HEK293 (cell line): ENCODE results near the gene GDF7.

Experiments
- CTCF ChIA-PET: fragments of 350-600 bp; formaldehyde crosslinking; extraction: SDS; loops from one replicate; lab custom pipeline; 2021; ENCODE audit warnings: antibody characterized with exemption; lab: Yijun Ruan, JAX
- POLR2A ChIA-PET: fragments of 300-600 bp; formaldehyde crosslinking; extraction: SDS; loops from one replicate; lab custom pipeline; 2020; ENCODE audit warnings: antibody characterized with exemption, inconsistent platforms; lab: Yijun Ruan, JAX
- H3K27ac ChIP-seq: fragments of 200-500 bp; sonication (Bioruptor generic); 2 replicates; pipeline ENCODE4 v1.5.1; 2014; ENCODE audit warnings: low read depth, low read length, control low read depth, inconsistent platforms; ENCODE audit errors: extremely low read depth
- H3K36me3 ChIP-seq, 2 experiments: fragments of 200-500 bp in 1 of 2; sonication (Bioruptor generic) in 1 of 2; 1 replicate in 1 of 2; 2 replicates in 1 of 2; pipeline ENCODE4 v1.5.1; 2014 to 2017; ENCODE audit warnings: inconsistent platforms in 2 of 2, low read length in 2 of 2; ENCODE audit not compliant: control insufficient read depth in 2 of 2, insufficient read depth in 1 of 2
- H3K4me1 ChIP-seq: fragments of 200-500 bp; sonication (Bioruptor generic); 2 replicates; pipeline ENCODE4 v1.5.1; 2014; ENCODE audit warnings: mild to moderate bottlenecking, low read length, inconsistent platforms; ENCODE audit not compliant: control insufficient read depth, insufficient read depth
- H3K4me3 ChIP-seq: 2 replicates; pipeline ENCODE4 v1.5.1; 2011; ENCODE audit warnings: low read depth, mild to moderate bottlenecking, control low read depth, low read length, moderate library complexity
- H3K9me3 ChIP-seq: fragments of 200-500 bp; sonication (Bioruptor generic); 2 replicates; pipeline ENCODE4 v1.5.1; 2014; ENCODE audit warnings: low read depth, low read length, inconsistent platforms; ENCODE audit not compliant: control insufficient read depth, insufficient read depth
- GLIS2 ChIP-seq: fragments of 450-650 bp; formaldehyde crosslinking; IDR thresholded peaks from 2 replicates; pipeline ENCODE4 v1.5.1; 2016; ENCODE audit warnings: missing biosample characterization, missing genetic modification characterization
- WT1 ChIP-seq: fragments of 450-650 bp; formaldehyde crosslinking; IDR thresholded peaks from 2 replicates; pipeline ENCODE4 v1.5.1; 2016; ENCODE audit warnings: missing biosample characterization, missing genetic modification characterization
- ZBTB17 ChIP-seq: fragments of 450-650 bp; formaldehyde crosslinking; IDR thresholded peaks from 2 replicates; pipeline ENCODE4 v1.5.1; 2016; ENCODE audit warnings: missing biosample characterization, missing genetic modification characterization
- ZBTB8A ChIP-seq: fragments of 450-650 bp; formaldehyde crosslinking; IDR thresholded peaks from 2 replicates; pipeline ENCODE4 v1.5.1; 2016; ENCODE audit warnings: missing biosample characterization, missing genetic modification characterization
- ZEB2 ChIP-seq: fragments of 450-650 bp; formaldehyde crosslinking; IDR thresholded peaks from 2 replicates; pipeline ENCODE4 v1.5.1; 2016; ENCODE audit warnings: missing biosample characterization, missing genetic modification characterization
- ZNF621 ChIP-seq: fragments of 450-650 bp; formaldehyde crosslinking; IDR thresholded peaks from 2 replicates; pipeline ENCODE4 v1.5.1; 2017; ENCODE audit warnings: missing biosample characterization, missing genetic modification characterization
- ZNF664 ChIP-seq: fragments of 450-650 bp; formaldehyde crosslinking; IDR thresholded peaks from 2 replicates; pipeline ENCODE4 v1.5.1; 2016; ENCODE audit warnings: missing biosample characterization, missing genetic modification characterization
- ZSCAN30 ChIP-seq: fragments of 450-650 bp; IDR thresholded peaks from 2 replicates; pipeline ENCODE4 v1.5.1; 2018; ENCODE audit warnings: missing biosample characterization, mild to moderate bottlenecking, missing genetic modification characterization, moderate library complexity
- ZSCAN5A ChIP-seq: fragments of 450-650 bp; formaldehyde crosslinking; IDR thresholded peaks from 2 replicates; pipeline ENCODE4 v1.5.1; 2016; ENCODE audit warnings: missing biosample characterization, missing genetic modification characterization
- TF ChIP-seq, protein P1 (sequence below): fragments of 450-650 bp; formaldehyde crosslinking; IDR thresholded peaks from 2 replicates; pipeline ENCODE4; 2016; ENCODE audit warnings: missing biosample characterization, missing genetic modification characterization
- TF ChIP-seq, protein P2 (sequence below): fragments of 450-650 bp; formaldehyde crosslinking; IDR thresholded peaks from 2 replicates; pipeline ENCODE4 v1.5.1; 2016; ENCODE audit warnings: missing biosample characterization, missing genetic modification characterization
- TF ChIP-seq, protein P3 (sequence below): fragments of 450-650 bp; formaldehyde crosslinking; IDR thresholded peaks from 2 replicates; pipeline ENCODE4 v1.5.1; 2016; ENCODE audit warnings: missing biosample characterization, missing genetic modification characterization
- TF ChIP-seq, protein P4 (sequence below): fragments of 450-650 bp; formaldehyde crosslinking; IDR thresholded peaks from 2 replicates; pipeline ENCODE4 v1.5.1; 2016; ENCODE audit warnings: missing biosample characterization, missing genetic modification characterization, borderline replicate concordance

The GDF7 gene

DNA sequence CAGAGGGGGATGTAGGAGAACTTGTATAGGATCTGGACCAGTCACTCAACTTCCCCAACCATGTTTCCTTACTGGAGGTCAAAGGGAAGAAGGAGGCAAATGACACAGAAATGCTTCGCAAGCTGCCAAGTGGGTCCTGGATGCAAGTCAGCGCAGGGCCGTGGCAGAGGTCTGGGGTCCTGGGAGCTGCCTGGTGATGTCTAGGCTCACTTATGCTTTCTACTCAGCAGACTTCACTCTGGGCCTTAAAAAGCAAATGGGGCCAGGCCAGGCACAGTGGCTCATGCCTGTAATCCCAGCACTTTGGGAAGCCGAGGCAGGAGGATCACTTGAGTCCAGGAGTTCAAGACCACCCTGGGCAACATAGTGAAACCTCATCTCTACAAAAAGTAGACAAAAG lies 36.0 kb upstream of the GDF7 start (continued):
- no peak for TF ChIP-seq ZSCAN5A (tag by site-specific recombination)
- TF ChIP-seq, protein P1, sequence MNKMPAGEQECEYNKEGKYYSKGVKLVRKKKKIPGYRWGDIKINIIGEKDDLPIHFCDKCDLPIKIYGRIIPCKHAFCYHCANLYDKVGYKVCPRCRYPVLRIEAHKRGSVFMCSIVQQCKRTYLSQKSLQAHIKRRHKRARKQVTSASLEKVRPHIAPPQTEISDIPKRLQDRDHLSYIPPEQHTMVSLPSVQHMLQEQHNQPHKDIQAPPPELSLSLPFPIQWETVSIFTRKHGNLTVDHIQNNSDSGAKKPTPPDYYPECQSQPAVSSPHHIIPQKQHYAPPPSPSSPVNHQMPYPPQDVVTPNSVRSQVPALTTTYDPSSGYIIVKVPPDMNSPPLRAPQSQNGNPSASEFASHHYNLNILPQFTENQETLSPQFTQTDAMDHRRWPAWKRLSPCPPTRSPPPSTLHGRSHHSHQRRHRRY (tag by site-specific recombination), result no peak

DNA sequence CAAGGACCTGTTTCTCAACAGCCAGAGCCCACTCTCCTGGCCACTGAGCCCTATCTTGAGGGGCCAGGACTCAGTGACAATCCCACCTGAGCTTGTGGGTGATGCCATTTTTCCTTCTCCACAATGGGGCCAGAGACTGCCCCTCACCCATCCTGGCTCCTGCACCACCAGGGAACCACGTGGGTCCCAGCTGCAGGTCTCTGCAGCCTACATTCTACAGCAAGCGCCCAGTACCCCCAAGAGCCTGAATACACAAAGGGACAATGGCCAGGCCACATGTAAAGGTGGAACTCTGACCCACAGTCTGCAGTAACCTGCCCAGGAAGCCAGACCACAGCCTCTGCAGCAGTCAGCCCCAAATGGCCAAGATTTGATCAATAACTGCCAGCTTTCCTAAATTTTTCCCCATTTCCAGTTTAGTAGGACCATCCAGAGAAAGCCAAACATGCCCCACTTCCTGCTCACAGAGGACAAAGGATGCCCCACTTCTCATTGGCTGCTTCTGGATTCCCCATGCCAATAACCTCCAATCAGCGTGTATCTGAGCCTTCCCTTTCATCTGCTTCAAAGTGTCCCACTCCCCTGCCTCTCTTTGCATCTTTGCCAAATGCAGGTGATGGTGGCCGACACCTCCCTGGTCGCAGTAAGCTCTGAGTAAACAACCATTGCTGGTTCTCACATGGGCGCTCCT lies 35.2 kb upstream of the GDF7 start:
- Histone ChIP-seq H3K36me3 (peaks cover 0 to 32% of the 10 kb centered on the region in 2 experiments; a peak in 1 of 3 replicates), H3K4me1 (0 out of 2 replicates have a peak, but pooled peaks cover 5% of the 10 kb centered on the region), H3K4me3 (no peak overlapping the region), H3K27ac (no peak overlapping the region), H3K9me3 (no peaks in the 10 kb centered on the region)
- CTCF ChIA-PET, result interaction anchor here (0.8 to 5.4 kb wide), 6 partner anchors 10 to 191 kb away, joined by 3 to 85 read pairs (median 6); partner anchors contain the start of gene RHOB
- no peak for TF ChIP-seq ZSCAN30
- TF ChIP-seq WT1 (tag by site-specific recombination), result no peak
- TF ChIP-seq GLIS2, result no peak
- TF ChIP-seq, protein P2, sequence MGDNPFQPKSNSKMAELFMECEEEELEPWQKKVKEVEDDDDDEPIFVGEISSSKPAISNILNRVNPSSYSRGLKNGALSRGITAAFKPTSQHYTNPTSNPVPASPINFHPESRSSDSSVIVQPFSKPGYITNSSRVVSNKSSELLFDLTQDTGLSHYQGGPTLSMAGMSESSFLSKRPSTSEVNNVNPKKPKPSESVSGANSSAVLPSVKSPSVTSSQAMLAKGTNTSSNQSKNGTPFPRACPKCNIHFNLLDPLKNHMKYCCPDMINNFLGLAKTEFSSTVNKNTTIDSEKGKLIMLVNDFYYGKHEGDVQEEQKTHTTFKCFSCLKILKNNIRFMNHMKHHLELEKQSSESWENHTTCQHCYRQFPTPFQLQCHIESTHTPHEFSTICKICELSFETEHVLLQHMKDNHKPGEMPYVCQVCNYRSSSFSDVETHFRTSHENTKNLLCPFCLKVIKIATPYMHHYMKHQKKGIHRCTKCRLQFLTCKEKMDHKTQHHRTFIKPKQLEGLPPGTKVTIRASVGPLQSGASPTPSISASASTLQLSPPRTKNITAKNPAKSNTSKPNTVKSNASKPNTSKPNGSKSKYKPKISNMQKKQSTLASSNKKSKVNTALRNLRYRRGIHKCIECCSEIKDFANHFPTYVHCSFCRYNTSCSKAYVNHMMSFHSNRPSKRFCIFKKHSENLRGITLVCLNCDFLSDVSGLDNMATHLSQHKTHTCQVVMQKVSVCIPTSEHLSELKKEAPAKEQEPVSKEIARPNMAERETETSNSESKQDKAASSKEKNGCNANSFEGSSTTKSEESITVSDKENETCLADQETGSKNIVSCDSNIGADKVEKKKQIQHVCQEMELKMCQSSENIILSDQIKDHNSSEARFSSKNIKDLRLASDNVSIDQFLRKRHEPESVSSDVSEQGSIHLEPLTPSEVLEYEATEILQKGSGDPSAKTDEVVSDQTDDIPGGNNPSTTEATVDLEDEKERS, result no peak
- TF ChIP-seq, protein P3, sequence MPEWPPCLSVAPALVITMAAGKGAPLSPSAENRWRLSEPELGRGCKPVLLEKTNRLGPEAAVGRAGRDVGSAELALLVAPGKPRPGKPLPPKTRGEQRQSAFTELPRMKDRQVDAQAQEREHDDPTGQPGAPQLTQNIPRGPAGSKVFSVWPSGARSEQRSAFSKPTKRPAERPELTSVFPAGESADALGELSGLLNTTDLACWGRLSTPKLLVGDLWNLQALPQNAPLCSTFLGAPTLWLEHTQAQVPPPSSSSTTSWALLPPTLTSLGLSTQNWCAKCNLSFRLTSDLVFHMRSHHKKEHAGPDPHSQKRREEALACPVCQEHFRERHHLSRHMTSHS, result no peak
- TF ChIP-seq ZBTB17 (tag by site-specific recombination), result no peak
- no peak for TF ChIP-seq ZBTB8A (tag by site-specific recombination)
- no peak for TF ChIP-seq ZEB2 (tag by site-specific recombination)
- no peak for TF ChIP-seq ZNF664 (tag by site-specific recombination)
- TF ChIP-seq ZNF621 (tag by site-specific recombination), result no peak
- TF ChIP-seq, protein P4, sequence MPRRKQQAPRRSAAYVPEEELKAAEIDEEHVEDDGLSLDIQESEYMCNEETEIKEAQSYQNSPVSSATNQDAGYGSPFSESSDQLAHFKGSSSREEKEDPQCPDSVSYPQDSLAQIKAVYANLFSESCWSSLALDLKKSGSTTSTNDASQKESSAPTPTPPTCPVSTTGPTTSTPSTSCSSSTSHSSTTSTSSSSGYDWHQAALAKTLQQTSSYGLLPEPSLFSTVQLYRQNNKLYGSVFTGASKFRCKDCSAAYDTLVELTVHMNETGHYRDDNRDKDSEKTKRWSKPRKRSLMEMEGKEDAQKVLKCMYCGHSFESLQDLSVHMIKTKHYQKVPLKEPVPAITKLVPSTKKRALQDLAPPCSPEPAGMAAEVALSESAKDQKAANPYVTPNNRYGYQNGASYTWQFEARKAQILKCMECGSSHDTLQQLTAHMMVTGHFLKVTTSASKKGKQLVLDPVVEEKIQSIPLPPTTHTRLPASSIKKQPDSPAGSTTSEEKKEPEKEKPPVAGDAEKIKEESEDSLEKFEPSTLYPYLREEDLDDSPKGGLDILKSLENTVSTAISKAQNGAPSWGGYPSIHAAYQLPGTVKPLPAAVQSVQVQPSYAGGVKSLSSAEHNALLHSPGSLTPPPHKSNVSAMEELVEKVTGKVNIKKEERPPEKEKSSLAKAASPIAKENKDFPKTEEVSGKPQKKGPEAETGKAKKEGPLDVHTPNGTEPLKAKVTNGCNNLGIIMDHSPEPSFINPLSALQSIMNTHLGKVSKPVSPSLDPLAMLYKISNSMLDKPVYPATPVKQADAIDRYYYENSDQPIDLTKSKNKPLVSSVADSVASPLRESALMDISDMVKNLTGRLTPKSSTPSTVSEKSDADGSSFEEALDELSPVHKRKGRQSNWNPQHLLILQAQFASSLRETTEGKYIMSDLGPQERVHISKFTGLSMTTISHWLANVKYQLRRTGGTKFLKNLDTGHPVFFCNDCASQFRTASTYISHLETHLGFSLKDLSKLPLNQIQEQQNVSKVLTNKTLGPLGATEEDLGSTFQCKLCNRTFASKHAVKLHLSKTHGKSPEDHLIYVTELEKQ (tag by site-specific recombination), result no peak
- POLR2A ChIA-PET, result interaction anchor here (0.6 to 6.4 kb wide), 2 partner anchors 23 to 183 kb away, joined by 4 to 130 read pairs; partner anchors contain the start of gene RHOB
